HG03135 (cell line): ENCODE data around the gene HBA2.
"Not testable (repeated sequence)": the region's sequence is repeated elsewhere in the genome, so short reads cannot be mapped to it uniquely, and the experiment has no call there.

Source experiments
- ATAC-seq: cut with Tn5 transposase; IDR thresholded peaks from one replicate; pipeline ENCODE4 v1.9.1; 2021; ENCODE audit warnings: mild to moderate bottlenecking, moderate library complexity; ENCODE audit not compliant: unreplicated experiment

Gene HBA2

GRCh38 chr16:172374-172941, at the start of gene HBA2:
TSS of gene HBA2 (plus strand) at chr16:172876. CDS start at chr16:172913, 37 bp downstream.
- ATAC-seq = not testable (repeated sequence)

- ATAC-seq = not testable (repeated sequence)
These were observed 48.9 kb upstream of the HBA2 start for GRCh38 chr16:123558-124350.

- ATAC-seq = no peak
These were observed 47.7 kb upstream of the HBA2 start for GRCh38 chr16:125011-125410.

DNA sequence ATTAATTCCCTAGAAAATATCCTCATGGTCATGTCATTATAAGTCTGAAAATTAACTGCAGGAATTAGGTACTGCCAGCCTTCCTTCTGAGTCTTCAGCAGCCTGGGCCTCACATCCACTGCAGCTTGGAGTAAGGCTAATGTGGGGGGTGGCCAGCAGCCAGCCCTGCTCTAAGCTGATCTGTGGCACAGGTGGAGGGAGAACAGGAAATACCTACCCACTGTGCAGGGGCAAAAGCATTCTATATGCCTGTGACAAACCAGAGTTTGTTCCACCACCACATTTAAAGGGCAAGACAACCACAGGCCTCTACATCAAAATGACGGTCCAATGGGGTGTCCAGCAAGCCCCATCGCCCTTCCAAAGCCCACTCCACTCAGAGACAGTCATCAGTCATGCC, 43.6 kb upstream of the HBA2 start:
- ATAC-seq = no peak

DNA sequence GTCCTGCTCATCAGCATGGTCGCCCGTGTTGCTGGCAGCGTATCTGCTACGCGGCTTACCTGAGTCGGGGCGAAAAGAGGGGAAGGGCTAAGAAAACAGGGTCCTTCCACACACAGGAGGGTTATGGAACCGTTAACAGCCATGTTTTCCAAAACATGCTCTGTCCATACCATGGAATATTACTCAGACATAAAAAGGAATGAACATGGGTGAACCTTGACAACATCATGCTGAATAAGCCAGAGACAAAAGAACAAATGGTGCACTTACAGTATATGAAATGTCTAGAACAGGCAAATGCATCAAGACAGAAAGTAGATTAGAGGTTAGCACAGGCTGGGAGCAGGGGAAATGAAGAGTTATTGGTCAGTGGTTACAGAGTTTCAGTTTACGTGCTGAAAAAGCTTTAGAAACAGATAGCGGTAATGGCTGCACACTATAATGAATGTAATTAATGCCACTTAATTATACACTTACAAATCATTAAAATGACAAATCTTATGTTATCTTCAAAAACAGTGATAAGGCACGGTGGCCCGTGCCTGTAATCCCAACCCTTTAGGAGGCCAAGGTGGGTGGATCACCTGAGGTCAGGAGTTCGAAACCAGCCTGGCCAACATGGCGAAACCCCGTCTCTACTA, 42.0 kb upstream of the HBA2 start:
- ATAC-seq = no peak

DNA sequence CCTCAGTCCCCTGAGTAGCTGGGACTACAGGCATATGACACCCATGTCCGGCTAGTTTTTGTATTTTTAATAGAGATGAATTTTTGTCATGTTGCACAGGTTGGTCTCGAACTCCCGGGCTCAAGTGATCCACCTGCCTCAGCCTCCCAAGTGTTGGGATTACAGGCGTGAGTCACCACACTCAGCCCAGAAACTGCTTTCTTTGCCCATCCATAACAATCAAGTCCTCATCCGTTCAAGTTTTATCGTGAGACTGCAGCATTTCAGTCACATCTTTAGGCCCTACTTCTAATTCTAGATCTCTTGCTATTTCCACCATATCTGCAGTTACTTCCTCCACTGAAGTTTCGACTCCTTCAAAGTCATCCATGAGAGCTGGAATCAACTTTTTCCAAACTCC, 40.6 kb upstream of the HBA2 start:
- ATAC-seq = no peak

- no peak for ATAC-seq
These were observed 39.0 kb upstream of the HBA2 start for GRCh38 chr16:133716-134115.

DNA sequence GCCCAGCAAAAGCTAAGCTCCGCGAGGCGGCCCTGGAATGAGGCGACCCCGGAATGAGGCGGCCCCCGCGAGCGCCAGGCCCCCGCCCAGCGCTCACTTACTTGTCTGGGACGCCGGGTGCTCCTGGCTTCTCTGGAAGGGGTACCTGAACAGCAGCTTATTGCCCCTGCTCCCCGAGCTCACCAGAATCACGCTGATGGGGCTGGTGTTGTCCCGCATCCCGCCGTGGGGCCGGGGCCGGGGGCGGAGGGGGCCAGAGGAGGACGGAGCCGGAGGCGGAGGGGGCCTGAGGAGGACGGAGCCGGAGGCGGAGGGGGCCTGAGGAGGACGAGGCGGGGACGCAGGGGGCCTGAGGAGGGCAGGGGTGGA, 34.6 kb upstream of the HBA2 start:
- no peak for ATAC-seq

- no peak for ATAC-seq
These were observed 32.4 kb upstream of the HBA2 start for GRCh38 chr16:140175-140857.

DNA sequence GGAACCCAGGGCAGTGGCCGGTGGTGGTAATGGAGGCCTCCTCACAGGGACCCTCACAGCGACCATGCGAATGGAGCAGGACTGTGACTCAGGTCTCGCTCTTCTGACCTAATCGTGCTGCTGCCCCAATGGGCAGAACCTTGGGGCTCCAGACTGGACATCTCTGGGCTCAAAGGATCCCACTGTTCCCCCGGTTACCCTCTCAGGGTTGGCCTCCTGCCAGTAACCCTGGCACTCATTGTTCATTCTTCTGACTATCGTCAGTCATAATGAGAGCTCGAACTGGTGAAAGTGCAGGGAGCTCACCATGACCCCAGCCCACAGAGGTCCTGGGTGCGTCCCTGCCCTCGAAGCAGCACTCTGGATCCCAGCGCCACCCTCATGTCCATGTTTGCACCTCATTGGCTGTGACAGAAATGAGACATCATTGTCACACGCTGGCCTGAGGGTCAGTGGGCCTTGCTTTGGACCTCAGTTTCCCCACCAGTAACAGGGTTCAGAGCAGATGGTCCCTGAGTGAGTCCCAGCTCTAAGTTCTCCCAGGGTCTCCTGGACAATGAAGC, 30.2 kb upstream of the HBA2 start:
- ATAC-seq = no peak

DNA sequence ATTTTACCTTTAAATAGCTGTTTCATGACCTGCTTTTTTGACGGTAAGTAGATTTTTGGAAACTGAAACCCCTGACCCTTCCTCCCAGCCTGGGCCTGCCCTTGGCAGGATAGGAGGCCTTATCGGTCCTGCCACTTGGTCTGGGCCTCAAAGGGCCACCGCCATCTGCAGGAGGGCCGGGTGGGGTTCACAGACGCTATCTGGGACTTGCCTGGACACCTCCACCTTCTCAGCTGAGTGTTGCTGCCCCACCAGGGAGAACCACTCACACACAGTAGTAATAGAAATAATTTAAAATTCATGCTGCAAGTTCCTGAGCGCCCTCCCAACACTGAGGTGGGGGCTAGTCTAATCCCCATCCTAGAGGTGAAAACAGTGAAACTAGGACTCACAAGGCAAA, 29.6 kb upstream of the HBA2 start:
- ATAC-seq = no peak

DNA sequence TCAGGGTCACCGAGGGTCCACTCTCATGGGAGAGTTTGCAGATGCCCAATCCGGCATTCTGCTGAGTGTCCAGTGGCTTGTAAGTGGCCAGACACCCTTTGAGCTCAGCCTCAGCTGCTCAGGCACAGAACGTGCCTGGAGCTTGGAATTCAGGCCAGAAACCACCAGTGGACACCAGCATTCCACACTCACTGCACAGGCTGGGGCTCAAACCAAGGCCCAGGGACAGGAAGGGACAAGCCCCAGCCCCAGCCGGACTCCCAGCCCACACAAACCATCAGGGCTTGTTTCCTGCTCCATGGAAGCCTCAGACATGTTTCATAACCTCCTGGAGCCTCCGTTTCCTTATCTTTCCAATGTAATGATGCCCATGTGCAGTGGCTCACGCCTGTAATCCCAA, 29.2 kb upstream of the HBA2 start:
- no peak for ATAC-seq

GRCh38 chr16:144797-145252, 27.9 kb upstream of the HBA2 start:
- ATAC-seq = no peak

GRCh38 chr16:146646-147045, 26.0 kb upstream of the HBA2 start:
- no peak for ATAC-seq

DNA sequence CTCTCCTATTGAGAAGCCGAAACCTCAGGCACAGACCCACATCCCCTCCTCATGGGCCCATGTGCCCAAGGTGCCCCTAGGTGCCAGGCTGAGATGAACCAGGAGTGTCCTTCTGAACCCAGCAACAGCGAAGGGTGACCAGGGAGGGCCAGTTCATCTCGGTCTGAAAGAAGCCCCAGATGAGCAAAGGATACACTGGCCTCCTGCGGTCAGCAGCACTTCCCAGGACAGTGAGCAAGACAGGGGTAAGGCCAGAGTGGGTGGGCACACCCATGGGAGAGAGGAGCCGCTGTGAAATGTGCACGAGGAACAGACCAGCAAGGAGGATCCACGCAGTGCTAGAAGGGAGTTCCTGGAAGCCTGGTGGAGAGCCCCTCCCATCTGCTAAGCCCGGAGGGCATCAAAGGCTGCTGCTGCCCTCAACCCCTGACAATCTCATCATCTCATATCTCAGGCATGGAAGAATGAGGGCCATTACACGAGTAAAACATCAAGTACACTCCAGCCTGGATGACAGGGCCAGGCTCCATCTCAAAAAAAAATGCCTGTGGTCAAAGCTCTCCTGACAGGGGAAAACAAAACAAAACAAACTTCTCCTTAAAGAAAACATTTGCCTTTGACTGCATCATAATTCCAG, 23.5 kb upstream of the HBA2 start:
- ATAC-seq = no peak

DNA sequence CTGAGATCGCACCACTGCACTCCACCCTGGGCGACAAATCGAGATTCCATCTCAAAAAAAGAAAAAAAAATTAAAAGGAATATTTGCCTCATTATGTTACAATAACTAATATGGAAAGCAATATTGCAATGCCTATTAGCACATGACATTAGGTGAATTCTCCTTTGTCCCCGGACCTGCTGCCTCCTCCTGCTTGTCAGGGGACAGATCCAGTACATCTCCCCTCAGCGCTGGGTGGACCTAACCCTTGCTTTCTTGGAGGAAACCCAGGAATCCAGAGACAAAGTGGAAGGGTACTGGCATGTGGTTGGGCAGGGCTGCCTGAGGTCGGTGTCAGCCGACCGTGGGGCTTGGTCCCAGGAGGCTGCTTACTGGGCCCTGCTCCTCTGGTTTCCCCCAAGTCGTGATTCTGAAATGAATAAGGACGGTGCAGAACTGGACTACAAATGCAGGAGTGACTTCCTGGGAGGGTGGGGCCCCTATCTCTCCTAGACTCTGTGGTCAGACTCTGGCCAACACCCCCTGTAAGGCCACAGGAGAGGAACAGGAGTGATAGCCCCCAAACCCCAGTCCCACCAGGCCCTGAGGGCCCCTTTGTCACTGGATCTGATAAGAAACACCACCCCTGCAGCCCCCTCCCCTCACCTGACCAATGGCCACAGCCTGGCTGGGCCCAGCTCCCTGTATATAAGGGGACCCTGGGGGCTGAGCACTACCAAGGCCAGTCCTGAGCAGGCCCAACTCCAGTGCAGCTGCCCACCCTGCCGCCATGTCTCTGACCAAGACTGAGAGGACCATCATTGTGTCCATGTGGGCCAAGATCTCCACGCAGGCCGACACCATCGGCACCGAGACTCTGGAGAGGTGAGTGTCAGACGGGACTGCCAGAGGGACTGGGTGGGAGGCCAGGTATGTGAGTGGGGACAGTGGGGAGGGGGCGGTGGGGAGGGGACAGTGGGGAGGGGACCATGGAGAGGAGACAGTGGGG, 20.2 kb upstream of the HBA2 start, which contains the start of gene HBZ:
HBZ (plus strand) TSS at position 504 of the 988 bp plus-strand sequence; CDS start at position 770, 266 bp downstream.
- ATAC-seq = no peak

GRCh38 chr16:153129-153521, 19.6 kb upstream of the HBA2 start:
- not testable (repeated sequence) for ATAC-seq

GRCh38 chr16:153550-154216, 19.0 kb upstream of the HBA2 start:
- not testable (repeated sequence) for ATAC-seq
